ENCODE results near the gene PLEKHG5.

Gene PLEKHG5

DNA sequence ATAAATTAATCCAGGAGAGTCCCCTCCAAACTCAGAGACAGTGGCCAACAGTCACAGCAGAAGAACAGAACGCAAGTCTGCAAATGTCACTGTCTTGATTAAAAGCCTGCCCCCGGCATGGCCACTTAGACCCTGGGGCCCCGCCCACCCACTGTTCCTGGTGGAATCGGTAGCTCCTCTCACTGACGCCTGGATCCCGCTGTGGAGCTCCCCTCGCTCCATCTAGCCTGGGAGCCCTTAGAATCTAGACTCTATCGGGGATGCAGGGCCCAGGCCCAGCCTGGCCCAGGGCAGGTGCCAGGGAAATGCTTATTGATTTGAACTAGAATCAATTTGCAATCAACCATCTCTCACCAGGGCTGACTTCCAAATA is 21.4 kb upstream of the PLEKHG5 start:
- Histone ChIP-seq H3K9me3 (ENCODE audit: low read length) (no peaks in the 10 kb centered on the region), H2AFZ (ENCODE audit: low read length) (no peak overlapping the region), H3K9ac (ENCODE audit: low read length) (no peak overlapping the region), H3K79me2 (ENCODE audit: insufficient read depth, low read length) (no peaks in the 10 kb centered on the region), H3K36me3 (ENCODE audit: insufficient read depth, low read length) (no peaks in the 10 kb centered on the region), H4K20me1 (ENCODE audit: insufficient read depth, low read length) (no peaks in the 10 kb centered on the region), H3K9me2 (ENCODE audit: low read depth, low read length) (no peaks in the 10 kb centered on the region), H3K4me2 (ENCODE audit: low read length) (no peak overlapping the region), H3K4me3 (ENCODE audit: low read depth, low read length, poor library complexity, severe bottlenecking) (no peak overlapping the region), H3K4me1 (ENCODE audit: insufficient read depth, low read length, severe bottlenecking) (no peaks in the 10 kb centered on the region), H3K27me3 (ENCODE audit: insufficient read depth, low read length) (no peaks in the 10 kb centered on the region; the same call in 1 of the 2 replicates), H3F3A (ENCODE audit: insufficient read depth, low read length) (no peaks in the 10 kb centered on the region), H3K27ac (ENCODE audit: low read depth, low read length, poor library complexity, severe bottlenecking) (no peak overlapping the region)
- TF ChIP-seq EZH2 (IDR thresholded peaks at IDR 0.05; ENCODE audit: borderline replicate concordance, low read length): no peak
- TF ChIP-seq, protein P1, sequence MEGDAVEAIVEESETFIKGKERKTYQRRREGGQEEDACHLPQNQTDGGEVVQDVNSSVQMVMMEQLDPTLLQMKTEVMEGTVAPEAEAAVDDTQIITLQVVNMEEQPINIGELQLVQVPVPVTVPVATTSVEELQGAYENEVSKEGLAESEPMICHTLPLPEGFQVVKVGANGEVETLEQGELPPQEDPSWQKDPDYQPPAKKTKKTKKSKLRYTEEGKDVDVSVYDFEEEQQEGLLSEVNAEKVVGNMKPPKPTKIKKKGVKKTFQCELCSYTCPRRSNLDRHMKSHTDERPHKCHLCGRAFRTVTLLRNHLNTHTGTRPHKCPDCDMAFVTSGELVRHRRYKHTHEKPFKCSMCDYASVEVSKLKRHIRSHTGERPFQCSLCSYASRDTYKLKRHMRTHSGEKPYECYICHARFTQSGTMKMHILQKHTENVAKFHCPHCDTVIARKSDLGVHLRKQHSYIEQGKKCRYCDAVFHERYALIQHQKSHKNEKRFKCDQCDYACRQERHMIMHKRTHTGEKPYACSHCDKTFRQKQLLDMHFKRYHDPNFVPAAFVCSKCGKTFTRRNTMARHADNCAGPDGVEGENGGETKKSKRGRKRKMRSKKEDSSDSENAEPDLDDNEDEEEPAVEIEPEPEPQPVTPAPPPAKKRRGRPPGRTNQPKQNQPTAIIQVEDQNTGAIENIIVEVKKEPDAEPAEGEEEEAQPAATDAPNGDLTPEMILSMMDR (IDR thresholded peaks at IDR 0.05; ENCODE audit: low read length): no peak

DNA sequence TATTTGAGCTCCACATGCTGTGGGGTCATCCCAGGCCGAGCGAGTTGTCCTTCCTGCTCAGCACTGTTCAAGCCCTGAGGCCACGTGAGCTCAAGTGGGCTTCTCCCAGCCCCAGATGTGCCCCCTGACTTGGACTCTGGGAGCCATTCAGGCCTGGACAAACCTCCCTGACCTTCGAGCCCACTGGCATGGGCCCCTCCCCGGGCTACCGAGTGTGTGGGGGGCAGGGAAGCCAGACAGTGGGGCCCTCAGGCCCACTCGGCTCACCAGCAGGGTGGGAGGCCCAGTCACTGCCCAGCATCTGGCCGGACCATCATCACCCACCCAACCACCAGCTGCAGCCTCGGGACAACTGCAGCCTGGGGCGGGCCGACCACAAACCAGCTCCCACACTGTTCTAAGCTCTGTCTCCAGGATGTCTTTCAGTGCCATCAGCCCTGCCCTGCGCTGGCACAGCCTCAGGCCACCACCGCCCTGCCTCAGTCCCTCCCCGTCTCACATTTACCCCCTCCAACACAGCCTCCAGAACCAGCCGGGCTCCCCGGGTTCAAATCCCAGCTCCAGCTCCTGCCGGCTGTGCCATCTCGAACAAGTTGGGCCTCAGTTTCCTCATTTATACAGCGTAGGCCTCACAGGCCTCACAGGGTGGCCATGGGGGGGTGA is 20.9 kb upstream of the PLEKHG5 start:
- H3K4me1 ChIP-seq (ENCODE audit: insufficient read depth, low read length, severe bottlenecking): no peaks in the 10 kb centered on the region
- no peaks in the 10 kb centered on the region; the same call in 1 of the 2 replicates for H3K27me3 ChIP-seq (ENCODE audit: insufficient read depth, low read length)
- no peak overlapping the region for H3K4me2 ChIP-seq (ENCODE audit: low read length)
- H3K4me3 ChIP-seq (ENCODE audit: low read depth, low read length, poor library complexity, severe bottlenecking): no peak overlapping the region
- H3K9ac ChIP-seq (ENCODE audit: low read length): no peak overlapping the region
- no peaks in the 10 kb centered on the region for H3K36me3 ChIP-seq (ENCODE audit: insufficient read depth, low read length)
- H3K9me3 ChIP-seq (ENCODE audit: low read length): no peaks in the 10 kb centered on the region
- no peaks in the 10 kb centered on the region for H4K20me1 ChIP-seq (ENCODE audit: insufficient read depth, low read length)
- no peak overlapping the region for H3K27ac ChIP-seq (ENCODE audit: low read depth, low read length, poor library complexity, severe bottlenecking)
- TF ChIP-seq, protein P1 (IDR thresholded peaks at IDR 0.05; ENCODE audit: low read length): no peak
- TF ChIP-seq EZH2 (IDR thresholded peaks at IDR 0.05; ENCODE audit: borderline replicate concordance, low read length): no peak
- H3K9me2 ChIP-seq (ENCODE audit: low read depth, low read length): no peaks in the 10 kb centered on the region
- H3F3A ChIP-seq (ENCODE audit: insufficient read depth, low read length): no peaks in the 10 kb centered on the region
- no peak overlapping the region for H2AFZ ChIP-seq (ENCODE audit: low read length)
- no peaks in the 10 kb centered on the region for H3K79me2 ChIP-seq (ENCODE audit: insufficient read depth, low read length)

DNA sequence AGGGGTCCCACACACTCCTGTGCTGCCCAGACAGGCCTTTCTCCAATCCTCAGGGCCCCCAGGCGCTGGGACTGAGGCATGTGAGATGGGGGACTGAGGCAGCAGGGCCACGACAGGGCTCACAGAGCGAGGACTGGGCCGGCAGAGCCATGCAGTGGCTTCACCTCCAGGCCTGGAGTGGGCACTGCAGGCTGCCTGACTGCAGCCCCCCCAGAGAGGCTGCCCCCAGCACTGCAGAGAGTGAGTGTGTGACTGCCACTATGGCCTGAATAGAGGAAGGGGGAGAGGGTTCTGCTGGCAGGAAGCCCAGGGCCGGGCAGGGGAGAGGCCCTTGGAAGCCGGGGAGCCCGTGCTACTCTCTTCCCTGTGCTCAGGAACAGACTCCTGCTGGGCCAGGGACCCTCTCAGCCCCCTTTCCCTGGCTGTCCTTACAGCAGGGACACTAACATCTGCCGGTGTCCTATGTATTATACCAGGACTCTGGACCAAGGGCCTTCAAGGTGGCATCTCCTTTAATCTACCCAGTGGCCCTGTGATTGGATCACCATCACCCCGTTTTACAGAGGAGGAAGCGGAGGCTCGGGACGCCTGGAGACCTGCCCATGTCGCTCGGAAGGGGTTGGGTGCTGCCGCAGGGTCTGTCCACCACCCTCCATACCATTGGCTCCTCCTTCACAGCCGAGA is 20.2 kb upstream of the PLEKHG5 start:
- no peak overlapping the region for H2AFZ ChIP-seq (ENCODE audit: low read length)
- H3K27ac ChIP-seq (ENCODE audit: low read depth, low read length, poor library complexity, severe bottlenecking): no peak overlapping the region
- no peak for TF ChIP-seq EZH2 (IDR thresholded peaks at IDR 0.05; ENCODE audit: borderline replicate concordance, low read length)
- TF ChIP-seq, protein P1 (IDR thresholded peaks at IDR 0.05; ENCODE audit: low read length): no peak
- no peaks in the 10 kb centered on the region for H3K9me3 ChIP-seq (ENCODE audit: low read length)
- no peak overlapping the region for H3K4me3 ChIP-seq (ENCODE audit: low read depth, low read length, poor library complexity, severe bottlenecking)
- no peaks in the 10 kb centered on the region; the same call in 1 of the 2 replicates for H3K27me3 ChIP-seq (ENCODE audit: insufficient read depth, low read length)
- H3K4me1 ChIP-seq (ENCODE audit: insufficient read depth, low read length, severe bottlenecking): no peaks in the 10 kb centered on the region
- H3K9ac ChIP-seq (ENCODE audit: low read length): no peak overlapping the region
- no peaks in the 10 kb centered on the region for H3K79me2 ChIP-seq (ENCODE audit: insufficient read depth, low read length)
- H3K9me2 ChIP-seq (ENCODE audit: low read depth, low read length): no peaks in the 10 kb centered on the region
- H3K36me3 ChIP-seq (ENCODE audit: insufficient read depth, low read length): no peaks in the 10 kb centered on the region
- no peaks in the 10 kb centered on the region for H3F3A ChIP-seq (ENCODE audit: insufficient read depth, low read length)
- no peaks in the 10 kb centered on the region for H4K20me1 ChIP-seq (ENCODE audit: insufficient read depth, low read length)
- no peak overlapping the region for H3K4me2 ChIP-seq (ENCODE audit: low read length)
